SK-N-SH treated with all-trans-retinoic acid at 6 μM for 48 hours (cell line): ENCODE data around the gene PTPN7.

Source experiments
- ATAC-seq: fragments of 200-7000 bp; cut with Tn5 transposase; 3 replicates; pipeline ENCODE4 v1.9.1; 2020; ENCODE audit warnings: mild to moderate bottlenecking, moderate library complexity
- ARNTL ChIP-seq: fragments of 450-650 bp; formaldehyde crosslinking; IDR thresholded peaks from 2 replicates; pipeline ENCODE4 v1.5.0; 2020; ENCODE audit warnings: low read depth, mild to moderate bottlenecking, moderate library complexity, borderline replicate concordance
- BACH2 ChIP-seq: fragments of 250-450 bp; sonication (Bioruptor Pico); IDR thresholded peaks from 2 replicates; pipeline ENCODE4 v1.9.0; 2021; ENCODE audit warnings: mild to moderate bottlenecking, borderline replicate concordance
- CSDC2 ChIP-seq: fragments of 250-450 bp; sonication (Bioruptor Pico); IDR thresholded peaks from 2 replicates; pipeline ENCODE4 v1.5.0; 2020; ENCODE audit warnings: mild to moderate bottlenecking, moderate library complexity
- ESRRG ChIP-seq: fragments of 250-450 bp; sonication (Bioruptor Pico); IDR thresholded peaks from 2 replicates; pipeline ENCODE4 v1.6.1; 2021; ENCODE audit warnings: mild to moderate bottlenecking
- GLIS3 ChIP-seq: fragments of 250-450 bp; sonication (Bioruptor Pico); IDR thresholded peaks from 2 replicates; pipeline ENCODE4 v1.5.0; 2020; ENCODE audit warnings: mild to moderate bottlenecking, moderate library complexity
- ISL1 ChIP-seq: fragments of 250-450 bp; sonication (Bioruptor Pico); IDR thresholded peaks from 2 replicates; pipeline ENCODE4 v2.1.2; 2022; ENCODE audit warnings: mild to moderate bottlenecking, moderate library complexity
- OSR1 ChIP-seq: fragments of 250-450 bp; sonication (Bioruptor Pico); IDR thresholded peaks from 2 replicates; pipeline ENCODE4 v1.8.0; 2022; ENCODE audit warnings: moderate library complexity, mild to moderate bottlenecking, inconsistent platforms
- PPARA ChIP-seq: fragments of 250-450 bp; sonication (Bioruptor Pico); IDR thresholded peaks from 2 replicates; pipeline ENCODE4 v1.5.0; 2020; ENCODE audit warnings: mild to moderate bottlenecking, borderline replicate concordance
- RARB ChIP-seq: fragments of 250-450 bp; sonication (Bioruptor Pico); IDR thresholded peaks from 2 replicates; pipeline ENCODE4 v1.8.0; 2021; ENCODE audit warnings: mild to moderate bottlenecking, moderate library complexity
- SNAI2 ChIP-seq: fragments of 250-450 bp; sonication (Bioruptor Pico); IDR thresholded peaks from 2 replicates; pipeline ENCODE4 v1.5.0; 2020; ENCODE audit warnings: mild to moderate bottlenecking, moderate library complexity
- TCF4 ChIP-seq: fragments of 250-450 bp; sonication (Bioruptor Pico); IDR thresholded peaks from 2 replicates; pipeline ENCODE4 v1.8.0; 2021; ENCODE audit warnings: mild to moderate bottlenecking, moderate library complexity, borderline replicate concordance
- TOX ChIP-seq: fragments of 250-450 bp; sonication (Bioruptor Pico); IDR thresholded peaks from 2 replicates; pipeline ENCODE4 v1.8.0; 2021; ENCODE audit warnings: mild to moderate bottlenecking, moderate library complexity, borderline replicate concordance
- ZFP3 ChIP-seq: fragments of 250-450 bp; sonication (Bioruptor Pico); IDR thresholded peaks from 2 replicates; pipeline ENCODE4 v1.5.0; 2020; ENCODE audit warnings: mild to moderate bottlenecking, moderate library complexity
- ZFP30 ChIP-seq: fragments of 450-650 bp; formaldehyde crosslinking; IDR thresholded peaks from 2 replicates; pipeline ENCODE4 v1.5.0; 2022; ENCODE audit warnings: mild to moderate bottlenecking, moderate library complexity
- ZNF565 ChIP-seq: fragments of 450-650 bp; formaldehyde crosslinking; conservative IDR thresholded peaks from 2 replicates; pipeline ENCODE4 v1.5.0; 2020; ENCODE audit warnings: low read depth, mild to moderate bottlenecking, moderate library complexity
- ZNF70 ChIP-seq: fragments of 450-650 bp; formaldehyde crosslinking; IDR thresholded peaks from 2 replicates; pipeline ENCODE4 v1.5.0; 2020; ENCODE audit warnings: mild to moderate bottlenecking, moderate library complexity
- ZNF8 ChIP-seq: fragments of 450-650 bp; formaldehyde crosslinking; IDR thresholded peaks from 2 replicates; pipeline ENCODE4 v1.5.0; 2020; ENCODE audit warnings: mild to moderate bottlenecking, moderate library complexity
- TF ChIP-seq, protein P1 (sequence below): fragments of 250-450 bp; sonication (Bioruptor Pico); IDR thresholded peaks from 2 replicates; pipeline ENCODE4 v1.8.0; 2020; ENCODE audit warnings: mild to moderate bottlenecking, moderate library complexity, borderline replicate concordance
- TF ChIP-seq, protein P2 (sequence below): fragments of 250-450 bp; sonication (Bioruptor Pico); IDR thresholded peaks from 2 replicates; pipeline ENCODE4 v1.8.0; 2021; ENCODE audit warnings: low read depth, mild to moderate bottlenecking, moderate library complexity, borderline replicate concordance
- TF ChIP-seq, protein P3 (sequence below): fragments of 250-450 bp; sonication (Bioruptor Pico); IDR thresholded peaks from 2 replicates; pipeline ENCODE4 v1.5.0; 2020; ENCODE audit warnings: mild to moderate bottlenecking, moderate library complexity
- TF ChIP-seq, protein P4 (sequence below): fragments of 250-450 bp; sonication (Bioruptor Pico); IDR thresholded peaks from 2 replicates; pipeline ENCODE4 v1.5.1; 2020; ENCODE audit warnings: low read depth, mild to moderate bottlenecking, moderate library complexity
- TF ChIP-seq, protein P5 (sequence below): fragments of 250-450 bp; sonication (Bioruptor Pico); IDR thresholded peaks from 2 replicates; pipeline ENCODE4 v1.5.1; 2021; ENCODE audit warnings: mild to moderate bottlenecking, moderate library complexity

The PTPN7 gene

DNA sequence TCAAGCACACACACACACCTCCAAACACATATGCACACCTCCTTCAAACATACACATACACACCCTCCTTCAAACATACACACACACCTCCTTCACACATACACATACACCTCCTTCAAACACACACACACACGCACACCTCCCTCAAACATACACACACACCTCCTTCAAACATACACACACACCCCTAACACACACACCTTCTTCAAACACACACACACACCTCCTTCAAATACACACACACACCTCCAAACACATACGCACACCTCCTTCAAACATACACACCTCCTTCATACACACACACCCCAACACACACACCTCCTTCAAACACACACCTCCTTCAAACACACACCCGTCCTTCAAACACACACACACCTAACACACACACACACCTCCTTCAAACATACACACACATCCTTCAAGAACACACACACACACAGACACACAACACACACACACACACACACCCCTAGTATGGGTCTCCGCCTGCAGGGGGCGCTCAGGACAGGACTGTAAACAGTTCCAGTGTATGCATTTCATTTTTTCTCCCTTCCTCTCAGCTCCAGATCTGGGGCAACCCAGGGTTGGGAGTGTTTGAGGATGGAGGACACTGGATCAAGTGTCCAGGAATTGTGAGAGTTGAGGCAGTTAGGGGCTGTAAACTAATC lies 45.3 kb upstream of the PTPN7 start:
- no peak for ATAC-seq
- TF ChIP-seq TOX (CRISPR knock-in tag) (no peak), BACH2 (CRISPR knock-in tag) (no peak), ZFP30 (no peak), ZNF565 (no peak), CSDC2 (CRISPR knock-in tag) (no peak), PPARA (no peak), ESRRG (no peak), OSR1 (CRISPR knock-in tag) (no peak), ARNTL (no peak), RARB (CRISPR knock-in tag) (no peak), ISL1 (CRISPR knock-in tag) (no peak), SNAI2 (CRISPR knock-in tag) (no peak), GLIS3 (CRISPR knock-in tag) (no peak), TCF4 (CRISPR knock-in tag) (no peak), ZNF8 (CRISPR knock-in tag) (no peak)
- TF ChIP-seq, protein P1, sequence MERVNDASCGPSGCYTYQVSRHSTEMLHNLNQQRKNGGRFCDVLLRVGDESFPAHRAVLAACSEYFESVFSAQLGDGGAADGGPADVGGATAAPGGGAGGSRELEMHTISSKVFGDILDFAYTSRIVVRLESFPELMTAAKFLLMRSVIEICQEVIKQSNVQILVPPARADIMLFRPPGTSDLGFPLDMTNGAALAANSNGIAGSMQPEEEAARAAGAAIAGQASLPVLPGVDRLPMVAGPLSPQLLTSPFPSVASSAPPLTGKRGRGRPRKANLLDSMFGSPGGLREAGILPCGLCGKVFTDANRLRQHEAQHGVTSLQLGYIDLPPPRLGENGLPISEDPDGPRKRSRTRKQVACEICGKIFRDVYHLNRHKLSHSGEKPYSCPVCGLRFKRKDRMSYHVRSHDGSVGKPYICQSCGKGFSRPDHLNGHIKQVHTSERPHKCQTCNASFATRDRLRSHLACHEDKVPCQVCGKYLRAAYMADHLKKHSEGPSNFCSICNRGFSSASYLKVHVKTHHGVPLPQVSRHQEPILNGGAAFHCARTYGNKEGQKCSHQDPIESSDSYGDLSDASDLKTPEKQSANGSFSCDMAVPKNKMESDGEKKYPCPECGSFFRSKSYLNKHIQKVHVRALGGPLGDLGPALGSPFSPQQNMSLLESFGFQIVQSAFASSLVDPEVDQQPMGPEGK (CRISPR knock-in tag): no peak
- TF ChIP-seq, protein P2, sequence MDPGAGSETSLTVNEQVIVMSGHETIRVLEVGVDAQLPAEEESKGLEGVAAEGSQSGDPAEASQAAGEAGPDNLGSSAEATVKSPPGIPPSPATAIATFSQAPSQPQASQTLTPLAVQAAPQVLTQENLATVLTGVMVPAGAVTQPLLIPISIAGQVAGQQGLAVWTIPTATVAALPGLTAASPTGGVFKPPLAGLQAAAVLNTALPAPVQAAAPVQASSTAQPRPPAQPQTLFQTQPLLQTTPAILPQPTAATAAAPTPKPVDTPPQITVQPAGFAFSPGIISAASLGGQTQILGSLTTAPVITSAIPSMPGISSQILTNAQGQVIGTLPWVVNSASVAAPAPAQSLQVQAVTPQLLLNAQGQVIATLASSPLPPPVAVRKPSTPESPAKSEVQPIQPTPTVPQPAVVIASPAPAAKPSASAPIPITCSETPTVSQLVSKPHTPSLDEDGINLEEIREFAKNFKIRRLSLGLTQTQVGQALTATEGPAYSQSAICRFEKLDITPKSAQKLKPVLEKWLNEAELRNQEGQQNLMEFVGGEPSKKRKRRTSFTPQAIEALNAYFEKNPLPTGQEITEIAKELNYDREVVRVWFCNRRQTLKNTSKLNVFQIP (CRISPR knock-in tag): no peak
- TF ChIP-seq, protein P3, sequence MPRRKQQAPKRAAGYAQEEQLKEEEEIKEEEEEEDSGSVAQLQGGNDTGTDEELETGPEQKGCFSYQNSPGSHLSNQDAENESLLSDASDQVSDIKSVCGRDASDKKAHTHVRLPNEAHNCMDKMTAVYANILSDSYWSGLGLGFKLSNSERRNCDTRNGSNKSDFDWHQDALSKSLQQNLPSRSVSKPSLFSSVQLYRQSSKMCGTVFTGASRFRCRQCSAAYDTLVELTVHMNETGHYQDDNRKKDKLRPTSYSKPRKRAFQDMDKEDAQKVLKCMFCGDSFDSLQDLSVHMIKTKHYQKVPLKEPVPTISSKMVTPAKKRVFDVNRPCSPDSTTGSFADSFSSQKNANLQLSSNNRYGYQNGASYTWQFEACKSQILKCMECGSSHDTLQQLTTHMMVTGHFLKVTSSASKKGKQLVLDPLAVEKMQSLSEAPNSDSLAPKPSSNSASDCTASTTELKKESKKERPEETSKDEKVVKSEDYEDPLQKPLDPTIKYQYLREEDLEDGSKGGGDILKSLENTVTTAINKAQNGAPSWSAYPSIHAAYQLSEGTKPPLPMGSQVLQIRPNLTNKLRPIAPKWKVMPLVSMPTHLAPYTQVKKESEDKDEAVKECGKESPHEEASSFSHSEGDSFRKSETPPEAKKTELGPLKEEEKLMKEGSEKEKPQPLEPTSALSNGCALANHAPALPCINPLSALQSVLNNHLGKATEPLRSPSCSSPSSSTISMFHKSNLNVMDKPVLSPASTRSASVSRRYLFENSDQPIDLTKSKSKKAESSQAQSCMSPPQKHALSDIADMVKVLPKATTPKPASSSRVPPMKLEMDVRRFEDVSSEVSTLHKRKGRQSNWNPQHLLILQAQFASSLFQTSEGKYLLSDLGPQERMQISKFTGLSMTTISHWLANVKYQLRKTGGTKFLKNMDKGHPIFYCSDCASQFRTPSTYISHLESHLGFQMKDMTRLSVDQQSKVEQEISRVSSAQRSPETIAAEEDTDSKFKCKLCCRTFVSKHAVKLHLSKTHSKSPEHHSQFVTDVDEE (CRISPR knock-in tag): no peak
- TF ChIP-seq, protein P4, sequence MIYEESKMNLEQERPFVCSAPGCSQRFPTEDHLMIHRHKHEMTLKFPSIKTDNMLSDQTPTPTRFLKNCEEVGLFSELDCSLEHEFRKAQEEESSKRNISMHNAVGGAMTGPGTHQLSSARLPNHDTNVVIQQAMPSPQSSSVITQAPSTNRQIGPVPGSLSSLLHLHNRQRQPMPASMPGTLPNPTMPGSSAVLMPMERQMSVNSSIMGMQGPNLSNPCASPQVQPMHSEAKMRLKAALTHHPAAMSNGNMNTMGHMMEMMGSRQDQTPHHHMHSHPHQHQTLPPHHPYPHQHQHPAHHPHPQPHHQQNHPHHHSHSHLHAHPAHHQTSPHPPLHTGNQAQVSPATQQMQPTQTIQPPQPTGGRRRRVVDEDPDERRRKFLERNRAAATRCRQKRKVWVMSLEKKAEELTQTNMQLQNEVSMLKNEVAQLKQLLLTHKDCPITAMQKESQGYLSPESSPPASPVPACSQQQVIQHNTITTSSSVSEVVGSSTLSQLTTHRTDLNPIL: no peak

DNA sequence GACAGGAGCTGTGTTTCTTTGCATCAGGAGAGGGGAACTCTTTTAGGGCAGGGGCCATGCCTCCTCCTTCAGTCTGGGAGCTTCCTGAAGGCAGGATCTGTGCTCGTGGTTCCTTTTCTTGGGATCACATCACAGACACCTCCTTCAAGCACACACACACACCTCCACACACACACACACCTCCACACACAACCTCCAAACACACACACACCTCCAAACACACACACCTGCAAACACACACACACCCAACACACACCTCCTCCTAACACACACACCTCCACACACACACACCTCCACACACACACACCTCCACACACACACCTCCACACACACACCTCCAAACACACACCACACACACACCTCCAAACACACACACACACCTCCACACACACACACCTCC lies 43.7 kb upstream of the PTPN7 start:
- no peak for ATAC-seq
- TF ChIP-seq SNAI2 (CRISPR knock-in tag) (no peak), ZNF70 (CRISPR knock-in tag) (no peak), ISL1 (CRISPR knock-in tag) (no peak), TOX (CRISPR knock-in tag) (no peak), CSDC2 (CRISPR knock-in tag) (no peak), GLIS3 (CRISPR knock-in tag) (no peak), TCF4 (CRISPR knock-in tag) (no peak), OSR1 (CRISPR knock-in tag) (no peak), ZFP3 (no peak), RARB (CRISPR knock-in tag) (no peak)
- TF ChIP-seq, protein P1 (CRISPR knock-in tag): no peak
- TF ChIP-seq, protein P3 (CRISPR knock-in tag): no peak
- TF ChIP-seq, protein P2 (CRISPR knock-in tag): no peak
- TF ChIP-seq, protein P5, sequence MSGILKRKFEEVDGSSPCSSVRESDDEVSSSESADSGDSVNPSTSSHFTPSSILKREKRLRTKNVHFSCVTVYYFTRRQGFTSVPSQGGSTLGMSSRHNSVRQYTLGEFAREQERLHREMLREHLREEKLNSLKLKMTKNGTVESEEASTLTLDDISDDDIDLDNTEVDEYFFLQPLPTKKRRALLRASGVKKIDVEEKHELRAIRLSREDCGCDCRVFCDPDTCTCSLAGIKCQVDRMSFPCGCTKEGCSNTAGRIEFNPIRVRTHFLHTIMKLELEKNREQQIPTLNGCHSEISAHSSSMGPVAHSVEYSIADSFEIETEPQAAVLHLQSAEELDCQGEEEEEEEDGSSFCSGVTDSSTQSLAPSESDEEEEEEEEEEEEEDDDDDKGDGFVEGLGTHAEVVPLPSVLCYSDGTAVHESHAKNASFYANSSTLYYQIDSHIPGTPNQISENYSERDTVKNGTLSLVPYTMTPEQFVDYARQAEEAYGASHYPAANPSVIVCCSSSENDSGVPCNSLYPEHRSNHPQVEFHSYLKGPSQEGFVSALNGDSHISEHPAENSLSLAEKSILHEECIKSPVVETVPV (CRISPR knock-in tag): no peak
